Sigmoid colon (tissue), 7 donors: ENCODE data around the gene IL31. TPM values are rescaled to one million over a fixed set of nuclear protein-coding genes. Genes with fewer than 3 reads are reported as not detected.

ENCODE experiments used
- DNase-seq: peaks from one replicate; pipeline ENCODE4 v3.0.0-alpha.2; 2019
- H3K27ac ChIP-seq, 4 donors: fragments of 200-600 bp; sonication (generic); one replicate each; pipeline ENCODE4 v1.5.1; 2016 to 2019; ENCODE audit warnings: mild to moderate bottlenecking in 1 of 4
- H3K27me3 ChIP-seq, 3 donors: fragments of 200-600 bp; sonication (generic); one replicate each; pipeline ENCODE4 v1.5.1; 2019; ENCODE audit warnings: mild to moderate bottlenecking in 1 of 3
- H3K36me3 ChIP-seq, 4 donors: fragments of 200-600 bp; sonication (generic); one replicate each; pipeline ENCODE4 v1.5.1; 2016 to 2019
- H3K4me1 ChIP-seq, 4 donors: fragments of 200-600 bp; sonication (generic); one replicate each; pipeline ENCODE4 v1.5.1; 2017 to 2019
- H3K4me3 ChIP-seq, 4 donors: fragments of 200-600 bp; sonication (generic); one replicate each; pipeline ENCODE4 v1.5.1; 2017 to 2019; ENCODE audit warnings: mild to moderate bottlenecking in 2 of 4, moderate library complexity in 1 of 4
- H3K9me3 ChIP-seq, 4 donors: fragments of 200-600 bp in 3 of 4; sonication (generic) in 3 of 4; one replicate each; pipeline versions ENCODE4 v1.5.1 to v1.6.1; 2013 to 2019
- CTCF ChIP-seq, 4 experiments: fragments of 450-650 bp in 3 of 4; fragments of 200-600 bp in 1 of 4; IDR thresholded peaks; one replicate each; pipeline ENCODE4 v1.5.1; 2016 to 2019; ENCODE audit warnings: antibody characterized with exemption in 4 of 4, mild to moderate bottlenecking in 3 of 4, moderate library complexity in 2 of 4
- EP300 ChIP-seq, 4 donors: sonication (generic); formaldehyde crosslinking; IDR thresholded peaks; one replicate each; pipeline ENCODE4 v1.6.1; 2017; ENCODE audit warnings: antibody characterized with exemption in 4 of 4
- POLR2A ChIP-seq, 2 donors: fragments of 450-650 bp; IDR thresholded peaks; one replicate each; pipeline ENCODE4 v1.6.1; 2016; ENCODE audit warnings: antibody characterized with exemption in 2 of 2, mild to moderate bottlenecking in 2 of 2, moderate library complexity in 2 of 2
- POLR2AphosphoS5 ChIP-seq, 4 donors: sonication (generic); formaldehyde crosslinking; IDR thresholded peaks; one replicate each; pipeline ENCODE4 v1.6.1; 2017; ENCODE audit warnings: antibody characterized with exemption in 4 of 4
- WGBS, 2 donors: extraction: QIAGEN DNeasy Blood & Tissue Kit; methylation state at CpG; one replicate each; pipeline ENCODE4 v1.1.7; 2013; 5-methylcytosine and 5-hydroxymethylcytosine counted together
- intact Hi-C: fragments of 100-400 bp; cut with DNase I; formaldehyde crosslinking; loops from one replicate; pipeline ENCODE4 v1.15.1; 2023
- polyA plus RNA-seq, 3 donors: library from polyadenylated mRNA; stranded (reverse); fragments of 200-250 nt; gene quantifications; one replicate each; pipeline ENCODE4 v1.2.3, GENCODE V29; 2013
- total RNA-seq, 4 donors: library from RNA; depleted of rRNA; stranded (reverse); fragments of >200 nt; gene quantifications; one replicate each; pipeline ENCODE4 v1.1.0, GENCODE V29; 2016
- donor health status: healthy with polysubstance abuse.
- donor health status: Bipolar disorder and iron deficiency.
- donor health status: healthy.

IL31 gene
- total and polyA plus RNA-seq, 7 donors = not detected

GRCh38 chr12:122194804-122195203, 20.8 kb upstream of the IL31 start:
- Histone ChIP-seq H3K27ac (no peak overlapping the region), H3K4me1 (no peaks in the 10 kb centered on the region), H3K27me3 (peaks cover 0 to 4% (median 3%) of the 10 kb centered on the region in 3 donors), H3K36me3 (no peaks in the 10 kb centered on the region), H3K4me3 (no peak overlapping the region), H3K9me3 (no peaks in the 10 kb centered on the region)
- TF ChIP-seq POLR2AphosphoS5 (IDR thresholded peaks at IDR 0.05) (no peak), EP300 (IDR thresholded peaks at IDR 0.05) (no peak), POLR2A (IDR thresholded peaks at IDR 0.05) (no peak)
- no peak for DNase-seq
- 63 to 79% methylated on average over 1 of the region's 1 CpG for WGBS, 2 donors
- intact Hi-C loops = no loop called here

- Histone ChIP-seq H3K27me3 (no peaks in the 10 kb centered on the region), H3K9me3 (no peaks in the 10 kb centered on the region), H3K4me3 (no peak overlapping the region), H3K36me3 (no peaks in the 10 kb centered on the region), H3K4me1 (no peaks in the 10 kb centered on the region), H3K27ac (no peak overlapping the region)
- no peak for DNase-seq
- TF ChIP-seq POLR2A (IDR thresholded peaks at IDR 0.05) (no peak), CTCF (IDR thresholded peaks at IDR 0.05) (no peak), EP300 (IDR thresholded peaks at IDR 0.05) (no peak), POLR2AphosphoS5 (IDR thresholded peaks at IDR 0.05) (no peak)
- WGBS, 2 donors = 86 to 89% methylated on average over 11 of the region's 11 CpGs
- intact Hi-C loops = no loop called here
Observed at GRCh38 chr12:122192441-122192840, 18.4 kb upstream of the IL31 start.

- TF ChIP-seq POLR2A (IDR thresholded peaks at IDR 0.05) (no peak), CTCF (IDR thresholded peaks at IDR 0.05) (peak; percentile 25 to 61 (median 60)), POLR2AphosphoS5 (IDR thresholded peaks at IDR 0.05) (no peak), EP300 (IDR thresholded peaks at IDR 0.05) (no peak)
- no peaks in the 10 kb centered on the region for H3K4me1 ChIP-seq
- H3K9me3 ChIP-seq = no peaks in the 10 kb centered on the region
- H3K27me3 ChIP-seq = no peaks in the 10 kb centered on the region
- DNase-seq = no peak
- WGBS, 2 donors = 61 to 68% methylated on average over 18 of the region's 18 CpGs
- H3K27ac ChIP-seq = no peak overlapping the region
- H3K36me3 ChIP-seq = no peaks in the 10 kb centered on the region
- H3K4me3 ChIP-seq = no peak overlapping the region
- intact Hi-C loops = loop anchor here (2.0 kb wide), 1 partner anchor 272 kb away; the partner anchor contains the start of gene CFAP251
Observed at GRCh38 chr12:122190842-122191668, 17.0 kb upstream of the IL31 start.

- TF ChIP-seq POLR2A (IDR thresholded peaks at IDR 0.05) = no peak
- TF ChIP-seq CTCF (IDR thresholded peaks at IDR 0.05) = no peak
- no peak for TF ChIP-seq POLR2AphosphoS5 (IDR thresholded peaks at IDR 0.05)
- TF ChIP-seq EP300 (IDR thresholded peaks at IDR 0.05) = no peak
- Histone ChIP-seq H3K4me3 (no peak overlapping the region), H3K4me1 (no peaks in the 10 kb centered on the region), H3K27me3 (no peaks in the 10 kb centered on the region), H3K36me3 (no peaks in the 10 kb centered on the region), H3K27ac (no peak overlapping the region), H3K9me3 (no peaks in the 10 kb centered on the region)
- WGBS, 2 donors = 88 to 91% methylated on average over 34 of the region's 34 CpGs
- DNase-seq = no peak
- intact Hi-C loops = loop anchor here (2.0 to 10.0 kb wide), 2 partner anchors 155 to 271 kb away; partner anchors contain the start of gene CFAP251
Observed at GRCh38 chr12:122189626-122190475, 15.8 kb upstream of the IL31 start.

GRCh38 chr12:122187466-122187865, 13.4 kb upstream of the IL31 start:
- intact Hi-C loops = loop anchor here (10.0 kb wide), 1 partner anchor 153 kb away; no protein-coding TSS in a partner anchor
- TF ChIP-seq EP300 (IDR thresholded peaks at IDR 0.05) (no peak), CTCF (IDR thresholded peaks at IDR 0.05) (no peak), POLR2A (IDR thresholded peaks at IDR 0.05) (no peak), POLR2AphosphoS5 (IDR thresholded peaks at IDR 0.05) (no peak)
- Histone ChIP-seq H3K27ac (no peak overlapping the region), H3K9me3 (no peaks in the 10 kb centered on the region), H3K36me3 (no peaks in the 10 kb centered on the region), H3K4me3 (no peak overlapping the region), H3K27me3 (no peaks in the 10 kb centered on the region), H3K4me1 (peaks cover 0 to 11% (median 5%) of the 10 kb centered on the region in 4 donors)
- 85% methylated on average over 12 of the region's 12 CpGs for WGBS, 2 donors
- DNase-seq = no peak
